ENCODE measurements around the gene RARA.
"Not testable (repeated sequence)": the region's sequence is repeated elsewhere in the genome, so short reads cannot be mapped to it uniquely, and the experiment has no call there.

The RARA gene

GRCh38 chr17:40374821-40375498, 66.0 kb downstream of the RARA start:
- no peak for DNase-seq (ENCODE audit: low read depth in 2 of 2)

GRCh38 chr17:40375786-40376185, 66.8 kb downstream of the RARA start:
- not testable (repeated sequence) for DNase-seq (ENCODE audit: low read depth in 2 of 2)

DNA sequence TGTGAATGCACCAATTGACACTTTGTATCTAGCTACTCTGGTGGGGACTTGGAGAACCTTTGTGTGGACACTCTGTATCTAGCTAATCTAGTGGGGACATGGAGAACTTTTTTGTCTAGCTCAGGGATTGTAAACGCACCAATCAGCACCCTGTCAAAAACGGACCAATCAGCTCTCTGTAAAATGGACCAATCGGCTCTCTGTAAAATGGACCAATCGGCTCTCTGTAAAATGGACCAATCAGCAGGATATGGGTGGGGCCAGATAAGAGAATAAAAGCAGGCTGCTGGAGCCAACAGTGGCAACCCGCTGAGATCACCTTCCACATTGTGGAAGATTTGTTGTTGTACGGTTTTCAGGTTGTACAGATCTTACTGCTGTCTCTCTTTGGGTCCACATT, 67.6 kb downstream of the RARA start:
- not testable (repeated sequence) for DNase-seq (ENCODE audit: low read depth in 2 of 2)

GRCh38 chr17:40377832-40378231, 68.9 kb downstream of the RARA start:
- no peak for DNase-seq (ENCODE audit: low read depth in 2 of 2)

DNA sequence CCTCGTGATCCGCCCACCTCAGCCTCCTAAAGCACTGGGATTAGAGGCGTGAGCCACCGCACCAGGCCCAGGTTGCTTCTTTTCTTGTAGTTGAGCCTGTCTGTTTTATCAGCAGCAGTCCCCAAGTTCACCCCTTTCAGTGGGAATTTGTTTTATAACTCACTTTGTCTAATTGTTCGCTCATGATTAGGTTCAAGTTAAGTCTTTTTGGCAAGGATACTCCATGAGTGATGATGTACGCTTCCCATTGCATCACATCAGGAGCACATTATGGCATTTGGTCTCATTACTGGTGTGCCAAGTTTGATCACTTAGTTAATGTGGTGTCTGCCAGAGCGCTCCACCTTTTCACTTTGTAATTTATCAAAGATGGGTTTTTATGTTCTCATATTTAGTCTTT, 70.0 kb downstream of the RARA start:
- DNase-seq (ENCODE audit: low read depth in 2 of 2): no peak

GRCh38 chr17:40382251-40382650, 73.3 kb downstream of the RARA start:
- DNase-seq (ENCODE audit: low read depth in 2 of 2): no peak

DNA sequence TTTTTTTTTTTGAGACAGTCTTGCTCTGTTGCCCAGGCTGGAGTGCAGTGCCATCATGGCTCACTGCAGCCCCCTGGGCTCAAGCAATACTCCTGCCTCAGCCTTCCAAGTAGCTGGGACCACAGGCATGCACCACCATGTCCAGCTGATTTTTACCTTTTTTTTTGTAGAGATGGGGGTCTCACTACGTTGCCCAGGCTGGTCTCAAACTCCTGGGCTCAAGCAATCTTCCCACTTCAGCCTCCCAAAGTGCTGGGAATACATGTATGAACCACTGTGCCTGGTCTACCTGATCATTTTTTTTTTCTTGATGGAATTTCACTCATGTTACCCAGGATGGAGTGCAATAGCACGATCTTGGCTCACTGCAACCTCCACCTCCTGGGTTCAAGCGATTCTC, 77.6 kb downstream of the RARA start:
- DNase-seq (ENCODE audit: low read depth in 2 of 2): not testable (repeated sequence)

GRCh38 chr17:40399185-40399584, 90.2 kb downstream of the RARA start:
- no peak for DNase-seq (ENCODE audit: low read depth in 2 of 2)

GRCh38 chr17:40402668-40403067, 93.7 kb downstream of the RARA start:
- DNase-seq (ENCODE audit: low read depth in 2 of 2): no peak

DNA sequence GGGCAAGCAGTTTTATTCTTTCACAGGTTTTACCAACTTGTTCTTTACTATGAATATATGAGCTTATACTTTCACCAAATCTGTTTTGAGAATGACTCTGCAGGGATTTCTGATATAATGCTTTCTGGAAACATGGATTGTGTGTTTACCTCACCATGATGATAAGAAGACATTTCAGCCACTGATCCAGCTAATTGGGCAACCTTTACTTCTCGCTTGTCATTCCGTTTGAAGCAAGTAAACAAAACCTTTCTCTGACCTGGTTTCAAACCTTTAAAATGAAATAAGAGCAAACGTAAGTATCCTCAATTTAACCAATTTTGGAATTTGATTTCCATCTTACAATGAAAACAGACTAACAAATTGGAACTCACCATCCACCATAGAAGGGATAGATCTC, 95.0 kb downstream of the RARA start:
- no peak for DNase-seq (ENCODE audit: low read depth in 2 of 2)

Data from stimulated activated CD4-positive, alpha-beta T cell treated with anti-CD3 and anti-CD28 coated beads, Interleukin-1b, Interleukin-23, amount 100 ng/mL, for 1 hour (primary cell).